ENCODE measurements around the gene NFKBIA. TPM values are rescaled to one million over a fixed set of nuclear protein-coding genes. Genes with fewer than 3 reads are reported as not detected.

Gene NFKBIA
- total and polyA plus RNA-seq, 2 of the 8 experiments (the other 6 are each of a cell fraction or from before 2014, with no cell fraction given): 25.9 to 49.7 TPM

- TF ChIP-seq CHD7 (IDR thresholded peaks at IDR 0.05; ENCODE audit: insufficient replicate concordance, low read length) (no peak), SP1 (IDR thresholded peaks at IDR 0.05; ENCODE audit: low read depth, low read length) (no peak), CHD1 (IDR thresholded peaks at IDR 0.05; ENCODE audit: low read depth, low read length) (no peak), BACH1 (IDR thresholded peaks at IDR 0.05; ENCODE audit: low read length) (no peak), MAX (IDR thresholded peaks at IDR 0.05) (no peak)
Observed at GRCh38 chr14:35390577-35391387, 13.8 kb downstream of the NFKBIA start (continued).

Data from H1 (cell line).